Endothelial cell (in vitro differentiated cells): Measurements from ENCODE around the gene DSCAML1. TPM values are rescaled to one million over a fixed set of nuclear protein-coding genes. Genes with fewer than 3 reads are reported as not detected.

Experiments
- DNase-seq: peaks from one replicate; pipeline ENCODE4 v3.0.0; 2021; ENCODE audit warnings: low spot score
- H3K27ac Mint-ChIP-seq: one replicate; pipeline ENCODE4 v1.8.0; 2021; ENCODE audit warnings: mixed read lengths, inconsistent platforms; ENCODE audit not compliant: unreplicated experiment
- H3K27me3 Mint-ChIP-seq: one replicate; pipeline ENCODE4 v1.8.0; 2021; ENCODE audit warnings: mild to moderate bottlenecking, moderate library complexity, mixed read lengths, inconsistent platforms; ENCODE audit not compliant: unreplicated experiment
- H3K36me3 Mint-ChIP-seq: one replicate; pipeline ENCODE4 v1.8.0; 2021; ENCODE audit warnings: mild to moderate bottlenecking, low read depth, mixed read lengths, inconsistent platforms; ENCODE audit not compliant: unreplicated experiment
- H3K4me1 Mint-ChIP-seq: one replicate; pipeline ENCODE4 v1.8.0; 2021; ENCODE audit warnings: mild to moderate bottlenecking, mixed read lengths, inconsistent platforms; ENCODE audit not compliant: unreplicated experiment
- H3K4me3 Mint-ChIP-seq: one replicate; pipeline ENCODE4 v1.8.0; 2021; ENCODE audit warnings: mild to moderate bottlenecking, mixed read lengths, inconsistent platforms; ENCODE audit not compliant: unreplicated experiment
- H3K9me3 Mint-ChIP-seq: one replicate; pipeline ENCODE4 v1.8.0; 2021; ENCODE audit warnings: mixed read lengths, inconsistent platforms; ENCODE audit not compliant: unreplicated experiment
- CTCF ChIP-seq: fragments of 200-600 bp; sonication (generic); IDR thresholded peaks from one replicate; pipeline ENCODE4 v1.5.0; 2021; ENCODE audit warnings: antibody characterized with exemption; ENCODE audit not compliant: unreplicated experiment
- total RNA-seq: library from RNA; stranded (reverse); fragmentation: NEBNext Ultra II Directional; extraction: Animal tissue kit (Norgen Biotek cat#: 25700); gene quantifications from one replicate; pipeline ENCODE4 v1.2.1, GENCODE V29; 2021; ENCODE audit not compliant: unreplicated experiment

Gene DSCAML1
- total RNA-seq, 1 donor from 2014 or later = 3.8 TPM

GRCh38 chr11:117821431-117821830 lies 24.4 kb upstream of the DSCAML1 start:
- DNase-seq = no peak
- H3K9me3 Mint-ChIP-seq = no peaks in the 10 kb centered on the region
- no peak overlapping the region for H3K4me3 Mint-ChIP-seq
- H3K36me3 Mint-ChIP-seq = no peaks in the 10 kb centered on the region
- no peak for TF ChIP-seq CTCF
- H3K4me1 Mint-ChIP-seq = peaks cover 22% of the 10 kb centered on the region
- H3K27me3 Mint-ChIP-seq = peaks cover 6% of the 10 kb centered on the region
- no peak overlapping the region for H3K27ac Mint-ChIP-seq

DNA sequence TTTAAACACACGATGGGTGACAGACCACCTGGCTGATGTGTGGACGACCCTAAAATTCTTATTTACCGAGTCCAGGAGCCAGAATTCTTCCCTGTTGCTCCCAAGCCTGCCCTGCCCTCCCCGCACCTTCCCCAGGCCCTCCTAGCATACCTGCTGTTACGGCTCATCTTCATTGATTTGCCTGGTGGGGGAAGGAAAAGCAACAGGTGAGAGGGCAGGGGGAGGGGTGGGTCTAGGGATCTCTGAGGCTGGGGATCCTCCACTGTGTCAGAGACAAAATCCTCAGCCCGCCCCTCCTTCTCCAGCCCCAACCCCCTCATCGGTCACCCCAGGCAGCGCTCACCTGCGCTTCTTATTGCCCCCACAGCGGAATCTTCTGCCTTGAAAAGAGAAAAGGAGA lies 23.5 kb upstream of the DSCAML1 start:
- no peak for DNase-seq
- no peak overlapping the region for H3K27ac Mint-ChIP-seq
- H3K4me1 Mint-ChIP-seq = peaks cover 22% of the 10 kb centered on the region
- no peaks in the 10 kb centered on the region for H3K9me3 Mint-ChIP-seq
- H3K36me3 Mint-ChIP-seq = no peaks in the 10 kb centered on the region
- TF ChIP-seq CTCF = no peak
- no peak overlapping the region for H3K4me3 Mint-ChIP-seq
- peaks cover 6% of the 10 kb centered on the region for H3K27me3 Mint-ChIP-seq

- no peaks in the 10 kb centered on the region for H3K9me3 Mint-ChIP-seq
- no peak for TF ChIP-seq CTCF
- DNase-seq = no peak
- no peak overlapping the region for H3K4me3 Mint-ChIP-seq
- H3K4me1 Mint-ChIP-seq = peaks cover 22% of the 10 kb centered on the region
- H3K27ac Mint-ChIP-seq = no peak overlapping the region
- no peaks in the 10 kb centered on the region for H3K36me3 Mint-ChIP-seq
- H3K27me3 Mint-ChIP-seq = peaks cover 4% of the 10 kb centered on the region
Observed at GRCh38 chr11:117820071-117820470, 23.1 kb upstream of the DSCAML1 start.

DNA sequence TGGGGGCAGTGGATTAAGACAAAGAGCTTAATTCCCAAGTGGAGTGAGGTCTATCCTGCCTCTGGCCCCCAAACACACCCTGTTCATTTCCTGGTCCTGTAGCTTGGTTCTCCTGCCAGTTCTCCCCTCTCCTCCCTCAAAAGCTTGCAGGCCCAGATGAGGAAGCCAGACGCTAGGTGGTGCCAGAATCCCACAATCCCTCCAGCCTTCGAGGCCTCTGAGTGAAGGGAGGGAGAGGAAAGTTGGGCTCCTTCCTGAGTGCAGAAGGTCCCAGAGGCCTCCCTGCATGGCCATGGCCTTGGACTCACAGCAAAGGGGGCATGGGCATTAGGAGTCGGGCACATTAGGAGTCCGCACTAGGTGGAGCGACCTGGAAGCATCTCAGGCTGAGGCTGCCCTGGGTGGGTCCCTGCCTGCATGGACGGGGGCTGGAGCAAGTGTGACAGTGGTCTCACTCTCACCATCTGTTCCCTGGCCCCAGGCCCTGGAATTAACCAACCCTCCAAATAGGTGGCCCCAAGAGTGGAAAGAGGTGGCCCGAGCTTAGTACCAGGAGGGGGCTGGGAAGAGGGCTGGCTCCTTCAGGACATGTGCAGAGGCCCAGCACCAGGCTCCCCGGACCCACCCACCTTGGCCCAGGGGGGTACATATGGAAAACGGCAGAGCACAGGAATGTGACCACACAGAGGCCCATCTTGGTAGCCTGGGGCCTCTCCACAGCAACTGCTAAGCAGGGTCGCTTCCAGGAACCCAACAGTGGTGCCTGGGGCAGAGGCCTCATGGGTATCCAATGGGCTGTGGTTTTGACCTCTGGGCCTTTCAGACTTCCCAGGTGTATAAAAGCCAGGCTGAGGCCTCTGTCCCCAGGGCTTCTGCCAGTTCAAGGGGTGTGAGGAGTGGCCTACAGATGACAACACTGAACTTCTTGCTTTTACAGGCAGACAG lies 22.4 kb upstream of the DSCAML1 start:
- H3K9me3 Mint-ChIP-seq = no peaks in the 10 kb centered on the region
- peaks cover 3% of the 10 kb centered on the region for H3K27me3 Mint-ChIP-seq
- peak; percentile 85 for DNase-seq
- TF ChIP-seq CTCF = peak; percentile 21
- H3K4me1 Mint-ChIP-seq = peaks cover 19% of the 10 kb centered on the region
- H3K4me3 Mint-ChIP-seq = no peak overlapping the region
- no peak overlapping the region for H3K27ac Mint-ChIP-seq
- H3K36me3 Mint-ChIP-seq = no peaks in the 10 kb centered on the region
